HG03108 (cell line): ENCODE results near the gene TIE1.

Experiments
- ATAC-seq: cut with Tn5 transposase; IDR thresholded peaks from one replicate; pipeline ENCODE4 v1.9.1; 2021; ENCODE audit warnings: moderate library complexity; ENCODE audit not compliant: unreplicated experiment

Gene TIE1

GRCh38 chr1:43300378-43301094, at the start of gene TIE1:
Gene TIE1 (plus strand): TSS chr1:43300982. CDS start chr1:43301072, 90 bp downstream.
- no peak for ATAC-seq

DNA sequence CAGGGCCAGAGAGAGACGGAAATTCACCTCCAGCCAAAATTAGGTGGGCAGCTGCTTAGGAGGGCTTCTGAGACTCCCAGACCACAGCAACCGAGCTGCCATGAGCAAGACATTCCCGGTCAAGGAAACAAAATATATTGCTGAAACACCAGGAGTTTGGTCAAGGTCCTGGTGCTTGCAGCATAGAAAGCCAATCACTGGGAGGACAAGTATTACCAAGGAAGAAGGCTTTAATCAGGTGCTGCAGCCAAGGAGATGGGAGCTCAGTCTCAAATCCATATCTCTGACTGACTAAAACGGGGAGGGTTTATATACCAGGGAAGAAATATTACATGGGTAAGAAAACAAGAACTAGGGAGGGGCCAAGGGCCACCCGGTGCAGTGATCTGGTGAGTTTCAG, 49.8 kb upstream of the TIE1 start:
- no peak for ATAC-seq

- no peak for ATAC-seq
These were observed 48.6 kb upstream of the TIE1 start for GRCh38 chr1:43252225-43252624.

GRCh38 chr1:43253173-43253572, 47.6 kb upstream of the TIE1 start:
- no peak for ATAC-seq

GRCh38 chr1:43253876-43254275, 46.9 kb upstream of the TIE1 start:
- ATAC-seq: no peak

- no peak for ATAC-seq
These were observed 45.2 kb upstream of the TIE1 start for GRCh38 chr1:43255438-43256210.

GRCh38 chr1:43256675-43257570, 43.9 kb upstream of the TIE1 start:
- ATAC-seq: no peak

- no peak for ATAC-seq
These were observed 42.4 kb upstream of the TIE1 start for GRCh38 chr1:43258370-43258769.

DNA sequence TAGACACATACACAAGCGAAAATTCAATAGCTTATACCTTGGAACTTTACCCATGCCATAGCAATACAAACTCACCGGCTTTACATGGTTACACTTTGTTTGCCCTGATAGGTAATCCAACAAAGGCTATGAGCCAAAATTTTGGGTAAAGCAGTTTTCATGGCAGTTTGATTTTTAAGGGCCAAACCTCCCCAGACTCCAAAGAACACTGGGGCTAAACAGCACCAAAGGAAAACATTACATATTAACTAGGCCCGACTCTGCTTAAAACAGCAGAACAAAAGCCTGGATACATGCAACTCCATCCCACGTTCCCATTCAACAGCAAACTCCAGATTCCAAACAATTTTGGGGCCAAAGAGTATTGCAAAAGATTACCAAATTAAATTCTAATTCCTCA, 35.4 kb upstream of the TIE1 start:
- ATAC-seq: no peak

GRCh38 chr1:43266881-43267280, 33.9 kb upstream of the TIE1 start:
- no peak for ATAC-seq

DNA sequence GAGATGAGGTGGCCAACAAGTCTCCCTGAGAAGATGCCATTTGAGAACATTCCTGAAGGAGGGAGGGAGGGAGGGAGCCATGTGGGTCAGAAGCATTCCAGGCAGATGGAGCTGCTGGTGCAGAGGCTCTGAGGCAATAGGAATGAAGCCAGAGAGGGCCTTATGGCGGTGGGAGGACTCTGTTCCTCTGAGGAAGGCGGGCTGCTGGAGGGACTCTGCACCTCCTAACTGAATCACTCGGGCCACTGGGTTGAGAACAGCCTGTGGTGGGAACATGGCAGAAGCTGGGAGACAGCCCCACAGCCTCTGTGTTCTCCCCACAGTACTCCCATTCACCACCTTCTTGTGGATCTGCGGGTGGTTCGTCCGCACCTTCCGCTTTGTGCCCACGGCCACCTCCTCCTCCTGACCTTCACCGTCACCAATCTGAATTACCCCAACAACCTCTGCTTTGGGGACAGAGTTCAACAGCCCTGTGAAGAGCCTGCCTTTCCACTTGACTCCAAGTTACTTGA, 33.4 kb upstream of the TIE1 start:
- ATAC-seq: no peak

- no peak for ATAC-seq
These were observed 32.9 kb upstream of the TIE1 start for GRCh38 chr1:43267818-43268425.

GRCh38 chr1:43269627-43270375, 31.0 kb upstream of the TIE1 start, which contains the start of gene TMEM125:
Gene TMEM125 (plus strand): TSS chr1:43269983. CDS start chr1:43272723, 2,740 bp downstream.
- ATAC-seq: no peak

- ATAC-seq: no peak
These were observed 30.2 kb upstream of the TIE1 start for GRCh38 chr1:43270421-43271095.

DNA sequence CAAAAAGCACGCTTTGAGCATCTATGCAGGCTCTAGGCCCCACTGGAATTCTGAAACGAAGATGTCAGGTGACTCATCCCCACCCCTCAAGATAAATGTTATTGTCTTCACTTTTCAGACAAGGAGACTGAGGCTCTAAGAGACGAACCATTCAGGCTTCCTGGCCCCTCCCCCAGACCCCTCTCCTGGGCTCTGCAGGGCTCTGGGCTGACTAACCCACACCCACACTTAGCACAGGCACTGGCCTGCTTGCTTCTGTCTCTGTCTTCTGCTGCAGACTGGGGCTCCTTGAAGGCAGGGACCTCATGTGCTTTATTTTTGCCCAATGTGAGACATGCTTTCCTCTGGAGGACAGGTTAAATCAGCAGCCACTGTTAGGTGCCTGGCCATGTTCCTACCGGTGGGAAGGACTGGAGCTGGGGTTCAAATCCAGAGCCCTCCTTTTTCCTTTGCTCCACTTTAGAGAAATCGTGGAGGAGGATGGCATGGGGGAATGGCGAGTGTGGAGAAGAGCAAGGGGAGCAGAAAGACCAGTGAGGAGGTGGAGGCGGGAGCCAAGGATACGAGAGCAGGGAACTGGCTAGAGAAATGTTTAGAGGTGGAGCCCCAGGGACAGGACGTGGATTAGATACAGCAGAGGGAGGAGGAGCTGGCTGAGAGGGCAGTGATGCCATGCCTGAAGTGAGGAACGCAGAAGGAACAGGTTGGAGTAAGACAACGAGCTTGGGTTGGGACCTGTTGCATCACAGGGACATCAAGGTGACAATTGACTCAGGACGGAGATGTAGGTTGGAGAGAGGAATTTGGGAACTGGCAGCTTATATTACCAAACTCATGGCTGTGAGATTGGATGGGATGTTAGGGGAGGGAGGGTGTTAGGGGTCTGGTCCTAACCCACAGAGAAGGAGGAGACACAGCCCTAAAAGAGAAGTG, 29.3 kb upstream of the TIE1 start:
- no peak for ATAC-seq

DNA sequence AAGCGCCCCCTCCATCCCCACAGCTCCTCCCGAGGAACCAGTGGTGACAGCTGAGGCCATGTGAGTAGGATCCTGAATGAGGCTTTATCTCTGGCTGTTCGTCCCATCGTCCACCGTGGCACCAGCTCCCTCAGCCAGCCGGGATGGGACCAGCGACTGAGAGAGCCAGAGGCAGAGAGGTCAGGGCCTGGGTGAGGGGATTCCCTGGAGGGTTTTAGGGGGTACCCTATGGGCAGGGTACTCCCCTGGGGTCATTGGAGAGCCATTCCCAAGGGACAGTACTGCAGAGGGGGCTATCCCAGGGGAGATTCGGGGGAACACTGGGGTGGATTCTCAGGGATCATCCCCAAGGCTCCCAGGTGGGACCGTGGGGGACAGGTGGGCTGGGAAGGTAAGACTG, 28.6 kb upstream of the TIE1 start:
- no peak for ATAC-seq

DNA sequence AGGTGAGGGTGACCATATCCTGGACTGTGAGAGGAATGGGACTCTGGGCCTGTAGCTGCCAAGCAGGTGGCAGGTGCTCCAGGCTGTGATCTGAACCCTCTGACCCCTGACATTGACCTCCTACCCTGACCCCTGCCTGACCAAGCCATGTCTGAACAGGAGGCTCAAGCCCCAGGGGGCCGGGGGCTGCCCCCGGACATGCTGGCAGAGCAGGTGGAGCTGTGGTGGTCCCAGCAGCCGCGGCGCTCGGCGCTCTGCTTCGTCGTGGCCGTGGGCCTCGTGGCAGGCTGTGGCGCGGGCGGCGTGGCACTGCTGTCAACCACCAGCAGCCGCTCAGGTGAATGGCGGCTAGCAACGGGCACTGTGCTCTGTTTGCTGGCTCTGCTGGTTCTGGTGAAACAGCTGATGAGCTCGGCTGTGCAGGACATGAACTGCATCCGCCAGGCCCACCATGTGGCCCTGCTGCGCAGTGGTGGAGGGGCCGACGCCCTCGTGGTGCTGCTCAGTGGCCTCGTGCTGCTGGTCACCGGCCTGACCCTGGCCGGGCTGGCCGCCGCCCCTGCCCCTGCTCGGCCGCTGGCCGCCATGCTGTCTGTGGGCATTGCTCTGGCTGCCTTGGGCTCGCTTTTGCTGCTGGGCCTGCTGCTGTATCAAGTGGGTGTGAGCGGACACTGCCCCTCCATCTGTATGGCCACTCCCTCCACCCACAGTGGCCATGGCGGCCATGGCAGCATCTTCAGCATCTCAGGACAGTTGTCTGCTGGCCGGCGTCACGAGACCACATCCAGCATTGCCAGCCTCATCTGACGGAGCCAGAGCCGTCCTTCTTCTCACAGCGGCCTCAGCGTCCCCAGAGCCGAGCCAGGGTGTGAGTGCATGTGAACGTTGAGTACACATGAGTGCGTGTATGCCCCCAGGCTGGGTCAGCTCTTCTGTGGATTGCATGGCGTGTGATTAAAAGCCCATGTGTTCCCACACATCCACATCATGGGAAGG, 27.9 kb upstream of the TIE1 start:
- ATAC-seq: no peak
